Measurements from ENCODE around the gene DET1.
A peak's percentile ranks its signal among the peaks of the same experiment; 100 is the strongest.

DET1 gene

GRCh38 chr15:88467073-88467934 lies 79.2 kb downstream of the DET1 start, which contains the start of the genes MRPL46 and MRPS11 (continued):
- TF ChIP-seq KLF16 (tag by site-specific recombination; IDR thresholded peaks at IDR 0.05) (no peak), ZNF529 (tag by site-specific recombination; IDR thresholded peaks at IDR 0.05; ENCODE audit: insufficient replicate concordance) (no peak), ZNF518A (tag by site-specific recombination; conservative IDR thresholded peaks at IDR 0.05; ENCODE audit: low read depth) (peak; percentile 58), ZFP69B (tag by site-specific recombination; IDR thresholded peaks at IDR 0.05) (0 out of 2 replicates have a peak, but pooled peaks have one; percentile 12), WT1 (tag by site-specific recombination; IDR thresholded peaks at IDR 0.05) (peak; percentile 25; the same call in 1 of the 2 replicates), ZBTB7A (tag by site-specific recombination; IDR thresholded peaks at IDR 0.05; ENCODE audit: low read depth) (no peak; the same call in 1 of the 2 replicates), ZNF585B (tag by site-specific recombination; IDR thresholded peaks at IDR 0.05) (no peak), ZNF837 (tag by site-specific recombination; IDR thresholded peaks at IDR 0.05) (no peak), ZFHX2 (tag by site-specific recombination; conservative IDR thresholded peaks at IDR 0.05) (no peak), ZNF302 (tag by site-specific recombination; IDR thresholded peaks at IDR 0.05; ENCODE audit: low read depth) (no peak), ZBTB8A (tag by site-specific recombination; IDR thresholded peaks at IDR 0.05) (no peak; the same call in 1 of the 2 replicates), ZBTB49 (tag by site-specific recombination; IDR thresholded peaks at IDR 0.05; ENCODE audit: low read depth) (no peak), ZNF561 (tag by site-specific recombination; IDR thresholded peaks at IDR 0.05; ENCODE audit: borderline replicate concordance) (peak; percentile 77; the same call in 1 of the 2 replicates), ZNF366 (tag by site-specific recombination; conservative IDR thresholded peaks at IDR 0.05) (no peak), ZNF530 (tag by site-specific recombination; IDR thresholded peaks at IDR 0.05; ENCODE audit: low read depth) (no peak), ZNF292 (tag by site-specific recombination; IDR thresholded peaks at IDR 0.05; ENCODE audit: borderline replicate concordance, low read depth) (no peak), ZNF266 (tag by site-specific recombination; IDR thresholded peaks at IDR 0.05; ENCODE audit: low read depth) (no peak), ZNF626 (tag by site-specific recombination; IDR thresholded peaks at IDR 0.05) (no peak)
- TF ChIP-seq, protein P1, sequence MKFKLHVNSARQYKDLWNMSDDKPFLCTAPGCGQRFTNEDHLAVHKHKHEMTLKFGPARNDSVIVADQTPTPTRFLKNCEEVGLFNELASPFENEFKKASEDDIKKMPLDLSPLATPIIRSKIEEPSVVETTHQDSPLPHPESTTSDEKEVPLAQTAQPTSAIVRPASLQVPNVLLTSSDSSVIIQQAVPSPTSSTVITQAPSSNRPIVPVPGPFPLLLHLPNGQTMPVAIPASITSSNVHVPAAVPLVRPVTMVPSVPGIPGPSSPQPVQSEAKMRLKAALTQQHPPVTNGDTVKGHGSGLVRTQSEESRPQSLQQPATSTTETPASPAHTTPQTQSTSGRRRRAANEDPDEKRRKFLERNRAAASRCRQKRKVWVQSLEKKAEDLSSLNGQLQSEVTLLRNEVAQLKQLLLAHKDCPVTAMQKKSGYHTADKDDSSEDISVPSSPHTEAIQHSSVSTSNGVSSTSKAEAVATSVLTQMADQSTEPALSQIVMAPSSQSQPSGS (tag by site-specific recombination; IDR thresholded peaks at IDR 0.05; ENCODE audit: low read depth): 0 out of 2 replicates have a peak, but pooled peaks have one; percentile 9
- TF ChIP-seq, protein P2, sequence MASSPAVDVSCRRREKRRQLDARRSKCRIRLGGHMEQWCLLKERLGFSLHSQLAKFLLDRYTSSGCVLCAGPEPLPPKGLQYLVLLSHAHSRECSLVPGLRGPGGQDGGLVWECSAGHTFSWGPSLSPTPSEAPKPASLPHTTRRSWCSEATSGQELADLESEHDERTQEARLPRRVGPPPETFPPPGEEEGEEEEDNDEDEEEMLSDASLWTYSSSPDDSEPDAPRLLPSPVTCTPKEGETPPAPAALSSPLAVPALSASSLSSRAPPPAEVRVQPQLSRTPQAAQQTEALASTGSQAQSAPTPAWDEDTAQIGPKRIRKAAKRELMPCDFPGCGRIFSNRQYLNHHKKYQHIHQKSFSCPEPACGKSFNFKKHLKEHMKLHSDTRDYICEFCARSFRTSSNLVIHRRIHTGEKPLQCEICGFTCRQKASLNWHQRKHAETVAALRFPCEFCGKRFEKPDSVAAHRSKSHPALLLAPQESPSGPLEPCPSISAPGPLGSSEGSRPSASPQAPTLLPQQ (tag by site-specific recombination; IDR thresholded peaks at IDR 0.05): peak; percentile 53; the same call in 1 of the 2 replicates
- TF ChIP-seq, protein P3, sequence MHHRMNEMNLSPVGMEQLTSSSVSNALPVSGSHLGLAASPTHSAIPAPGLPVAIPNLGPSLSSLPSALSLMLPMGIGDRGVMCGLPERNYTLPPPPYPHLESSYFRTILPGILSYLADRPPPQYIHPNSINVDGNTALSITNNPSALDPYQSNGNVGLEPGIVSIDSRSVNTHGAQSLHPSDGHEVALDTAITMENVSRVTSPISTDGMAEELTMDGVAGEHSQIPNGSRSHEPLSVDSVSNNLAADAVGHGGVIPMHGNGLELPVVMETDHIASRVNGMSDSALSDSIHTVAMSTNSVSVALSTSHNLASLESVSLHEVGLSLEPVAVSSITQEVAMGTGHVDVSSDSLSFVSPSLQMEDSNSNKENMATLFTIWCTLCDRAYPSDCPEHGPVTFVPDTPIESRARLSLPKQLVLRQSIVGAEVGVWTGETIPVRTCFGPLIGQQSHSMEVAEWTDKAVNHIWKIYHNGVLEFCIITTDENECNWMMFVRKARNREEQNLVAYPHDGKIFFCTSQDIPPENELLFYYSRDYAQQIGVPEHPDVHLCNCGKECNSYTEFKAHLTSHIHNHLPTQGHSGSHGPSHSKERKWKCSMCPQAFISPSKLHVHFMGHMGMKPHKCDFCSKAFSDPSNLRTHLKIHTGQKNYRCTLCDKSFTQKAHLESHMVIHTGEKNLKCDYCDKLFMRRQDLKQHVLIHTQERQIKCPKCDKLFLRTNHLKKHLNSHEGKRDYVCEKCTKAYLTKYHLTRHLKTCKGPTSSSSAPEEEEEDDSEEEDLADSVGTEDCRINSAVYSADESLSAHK (tag by site-specific recombination; IDR thresholded peaks at IDR 0.05): no peak
- TF ChIP-seq, protein P4, sequence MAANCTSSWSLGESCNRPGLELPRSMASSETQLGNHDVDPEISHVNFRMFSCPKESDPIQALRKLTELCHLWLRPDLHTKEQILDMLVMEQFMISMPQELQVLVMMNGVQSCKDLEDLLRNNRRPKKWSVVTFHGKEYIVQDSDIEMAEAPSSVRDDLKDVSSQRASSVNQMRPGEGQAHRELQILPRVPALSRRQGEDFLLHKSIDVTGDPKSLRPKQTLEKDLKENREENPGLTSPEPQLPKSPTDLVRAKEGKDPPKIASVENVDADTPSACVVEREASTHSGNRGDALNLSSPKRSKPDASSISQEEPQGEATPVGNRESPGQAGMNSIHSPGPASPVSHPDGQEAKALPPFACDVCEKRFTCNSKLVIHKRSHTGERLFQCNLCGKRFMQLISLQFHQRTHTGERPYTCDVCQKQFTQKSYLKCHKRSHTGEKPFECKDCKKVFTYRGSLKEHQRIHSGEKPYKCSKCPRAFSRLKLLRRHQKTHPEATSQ (tag by site-specific recombination; IDR thresholded peaks at IDR 0.05): peak; percentile 56; the same call in 1 of the 2 replicates

Measured in HEK293 (cell line).